Calu3 (cell line): Measurements from ENCODE around the gene CCDC148. TPM values are rescaled to one million over a fixed set of nuclear protein-coding genes. Genes with fewer than 3 reads are reported as not detected.

ENCODE experiments used
- BruUV-seq: library from RNA; stranded (reverse); fragments of 400-500 nt; replicated peaks from 2 replicates; lab custom pipeline; 2021; lab: Mats Ljungman, UMichigan
- CTCF ChIA-PET: fragments of 300-600 bp; sonication (Branson Sonifier 250); formaldehyde crosslinking; loops from one replicate; lab custom pipeline; 2022; ENCODE audit warnings: antibody characterized with exemption; lab: Charles Lee
- DNase-seq: peaks from one replicate; pipeline ENCODE4 v3.0.0; 2022
- H3K27ac Mint-ChIP-seq: one replicate; pipeline ENCODE4 v1.8.0; 2022; ENCODE audit warnings: mixed read lengths; ENCODE audit not compliant: unreplicated experiment
- H3K27me3 Mint-ChIP-seq: one replicate; pipeline ENCODE4 v1.8.0; 2022; ENCODE audit warnings: mixed read lengths; ENCODE audit not compliant: unreplicated experiment
- H3K36me3 Mint-ChIP-seq: one replicate; pipeline ENCODE4 v1.8.0; 2022; ENCODE audit warnings: mild to moderate bottlenecking, moderate library complexity, mixed read lengths; ENCODE audit not compliant: insufficient read depth, unreplicated experiment
- H3K4me1 Mint-ChIP-seq: one replicate; pipeline ENCODE4 v1.8.0; 2022; ENCODE audit warnings: mild to moderate bottlenecking, low read depth, mixed read lengths; ENCODE audit not compliant: unreplicated experiment
- H3K4me3 Mint-ChIP-seq: one replicate; pipeline ENCODE4 v1.8.0; 2022; ENCODE audit warnings: mild to moderate bottlenecking, low read depth, moderate library complexity, mixed read lengths; ENCODE audit not compliant: unreplicated experiment
- H3K9me3 Mint-ChIP-seq: one replicate; pipeline ENCODE4 v1.8.0; 2022; ENCODE audit warnings: low read depth, mixed read lengths; ENCODE audit not compliant: unreplicated experiment
- intact Hi-C: fragments of 100-400 bp; cut with micrococcal nuclease; formaldehyde crosslinking; loops from one replicate; pipeline ENCODE4 v1.10.0; 2022; ENCODE audit not compliant: unreplicated experiment
- total RNA-seq: library from RNA; stranded (reverse); gene quantifications from 2 replicates; pipeline ENCODE4 v1.2.3, GENCODE V29; 2022
- TF ChIP-seq, protein P1 (sequence below): fragments of 200-600 bp; IDR thresholded peaks from one replicate; pipeline ENCODE4 v1.8.0; 2022; ENCODE audit warnings: antibody characterized with exemption; ENCODE audit not compliant: unreplicated experiment

Gene CCDC148
- total RNA-seq, 1 experiment from 2014 or later, result 5.1 TPM

GRCh38 chr2:158242280-158242679 is 214.3 kb downstream of the CCDC148 start:
- no peaks in the 10 kb centered on the region for H3K27me3 Mint-ChIP-seq
- no TSS peak for BruUV-seq

DNA sequence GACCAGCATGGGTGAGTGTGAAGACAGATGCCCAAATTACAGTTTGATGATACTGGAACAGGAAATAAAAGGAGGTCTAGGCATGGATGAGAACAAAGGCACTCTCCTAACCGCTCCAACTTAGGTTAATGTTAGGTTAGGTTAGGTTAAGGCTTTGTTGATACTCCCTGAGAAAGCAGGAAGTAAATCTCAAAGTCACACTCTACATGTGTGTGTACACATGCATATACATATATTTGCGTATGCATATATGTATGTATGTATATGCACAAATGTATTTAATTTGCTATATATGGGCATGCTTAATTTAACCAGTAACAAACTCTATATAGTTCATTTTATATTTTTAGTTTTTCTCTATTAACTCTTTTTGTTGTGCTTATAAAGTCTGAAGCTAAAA is 215.6 kb downstream of the CCDC148 start:
- Mint-ChIP-seq H3K27ac (no peak overlapping the region), H3K36me3 (no peaks in the 10 kb centered on the region), H3K27me3 (no peaks in the 10 kb centered on the region), H3K4me3 (no peak overlapping the region), H3K9me3 (no peaks in the 10 kb centered on the region), H3K4me1 (no peaks in the 10 kb centered on the region)
- CTCF ChIA-PET, result no interaction called here
- DNase-seq, result no peak
- TF ChIP-seq, protein P1, sequence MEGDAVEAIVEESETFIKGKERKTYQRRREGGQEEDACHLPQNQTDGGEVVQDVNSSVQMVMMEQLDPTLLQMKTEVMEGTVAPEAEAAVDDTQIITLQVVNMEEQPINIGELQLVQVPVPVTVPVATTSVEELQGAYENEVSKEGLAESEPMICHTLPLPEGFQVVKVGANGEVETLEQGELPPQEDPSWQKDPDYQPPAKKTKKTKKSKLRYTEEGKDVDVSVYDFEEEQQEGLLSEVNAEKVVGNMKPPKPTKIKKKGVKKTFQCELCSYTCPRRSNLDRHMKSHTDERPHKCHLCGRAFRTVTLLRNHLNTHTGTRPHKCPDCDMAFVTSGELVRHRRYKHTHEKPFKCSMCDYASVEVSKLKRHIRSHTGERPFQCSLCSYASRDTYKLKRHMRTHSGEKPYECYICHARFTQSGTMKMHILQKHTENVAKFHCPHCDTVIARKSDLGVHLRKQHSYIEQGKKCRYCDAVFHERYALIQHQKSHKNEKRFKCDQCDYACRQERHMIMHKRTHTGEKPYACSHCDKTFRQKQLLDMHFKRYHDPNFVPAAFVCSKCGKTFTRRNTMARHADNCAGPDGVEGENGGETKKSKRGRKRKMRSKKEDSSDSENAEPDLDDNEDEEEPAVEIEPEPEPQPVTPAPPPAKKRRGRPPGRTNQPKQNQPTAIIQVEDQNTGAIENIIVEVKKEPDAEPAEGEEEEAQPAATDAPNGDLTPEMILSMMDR, result no peak
- intact Hi-C loops, result no loop called here
- no TSS peak for BruUV-seq

More at GRCh38 chr2:158242280-158242679, 214.3 kb downstream of the CCDC148 start:
- DNase-seq, result no peak
- H3K36me3 Mint-ChIP-seq, result no peaks in the 10 kb centered on the region
- no peaks in the 10 kb centered on the region for H3K4me1 Mint-ChIP-seq
- intact Hi-C loops, result no loop called here
- TF ChIP-seq, protein P1, result no peak
- no peak overlapping the region for H3K4me3 Mint-ChIP-seq
- CTCF ChIA-PET, result interaction anchor here (0.7 kb wide), 1 partner anchor 19 kb away, joined by 9 read pairs; no protein-coding TSS in a partner anchor
- no peak overlapping the region for H3K27ac Mint-ChIP-seq
- no peaks in the 10 kb centered on the region for H3K9me3 Mint-ChIP-seq

- Mint-ChIP-seq H3K36me3 (no peaks in the 10 kb centered on the region), H3K4me1 (no peaks in the 10 kb centered on the region), H3K27me3 (no peaks in the 10 kb centered on the region), H3K4me3 (no peak overlapping the region), H3K9me3 (no peaks in the 10 kb centered on the region), H3K27ac (no peak overlapping the region)
- TF ChIP-seq, protein P1, result no peak
- intact Hi-C loops, result no loop called here
- CTCF ChIA-PET, result interaction anchor here (0.8 kb wide), 1 partner anchor 236 kb away, joined by 3 read pairs; no protein-coding TSS in a partner anchor
- no TSS peak for BruUV-seq
- no peak for DNase-seq
Observed at GRCh38 chr2:158239271-158239670, 217.3 kb downstream of the CCDC148 start.

GRCh38 chr2:158234497-158234896 is 222.1 kb downstream of the CCDC148 start:
- CTCF ChIA-PET, result no interaction called here
- Mint-ChIP-seq H3K4me3 (no peak overlapping the region), H3K36me3 (no peaks in the 10 kb centered on the region), H3K27ac (no peak overlapping the region), H3K4me1 (no peaks in the 10 kb centered on the region), H3K9me3 (no peaks in the 10 kb centered on the region), H3K27me3 (no peaks in the 10 kb centered on the region)
- BruUV-seq, result no TSS peak
- intact Hi-C loops, result no loop called here
- DNase-seq, result no peak
- TF ChIP-seq, protein P1, result no peak
